HG02678 (cell line): ENCODE data around the gene RHOXF2B.
"Not testable (repeated sequence)": the region's sequence is repeated elsewhere in the genome, so short reads cannot be mapped to it uniquely, and the experiment has no call there.

Source experiments
- ATAC-seq: cut with Tn5 transposase; IDR thresholded peaks from one replicate; pipeline ENCODE4 v1.9.1; 2021; ENCODE audit warnings: mild to moderate bottlenecking, moderate library complexity; ENCODE audit not compliant: unreplicated experiment

Gene RHOXF2B

GRCh38 chrX:120077590-120077989 is at the start of gene RHOXF2B:
TSS of gene RHOXF2B (minus strand) at chrX:120077690. CDS start at chrX:120077552, 138 bp downstream.
- not testable (repeated sequence) for ATAC-seq

- no peak for ATAC-seq
Measured at GRCh38 chrX:120125444-120125843, 48.0 kb upstream of the RHOXF2B start.

GRCh38 chrX:120120223-120120622 is 42.7 kb upstream of the RHOXF2B start:
- no peak for ATAC-seq

DNA sequence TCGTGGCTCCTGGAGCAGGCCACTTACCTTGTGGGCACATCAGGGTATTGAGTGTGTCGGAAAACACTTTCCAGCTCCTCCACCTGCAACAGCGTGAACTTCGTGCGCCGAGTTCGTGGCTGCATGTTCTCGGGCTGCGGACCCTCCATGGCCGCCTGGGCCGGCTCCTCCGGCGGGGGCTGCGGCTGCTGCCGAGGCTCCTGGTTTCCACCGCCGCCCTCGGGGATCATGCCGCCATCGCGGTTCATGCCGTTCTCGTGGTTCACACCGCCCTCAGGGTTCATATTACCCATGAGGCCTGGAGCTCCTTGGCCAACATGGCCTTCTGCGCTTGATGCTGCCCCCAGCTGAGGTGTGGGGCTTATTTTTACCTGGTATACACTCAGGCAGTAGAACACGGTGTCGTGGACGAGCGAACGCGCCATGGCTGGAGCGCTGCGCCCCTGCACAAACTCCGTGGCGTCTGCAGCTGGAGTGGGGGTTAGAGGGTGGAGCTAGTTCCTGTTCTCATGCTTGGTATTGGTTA is 38.0 kb upstream of the RHOXF2B start, which contains the start of gene RHOXF1:
Gene RHOXF1, minus strand, starts transcription at position 476 of the 526 bp plus-strand sequence. Its CDS starts 51 bp downstream, at position 425.
- no peak for ATAC-seq

DNA sequence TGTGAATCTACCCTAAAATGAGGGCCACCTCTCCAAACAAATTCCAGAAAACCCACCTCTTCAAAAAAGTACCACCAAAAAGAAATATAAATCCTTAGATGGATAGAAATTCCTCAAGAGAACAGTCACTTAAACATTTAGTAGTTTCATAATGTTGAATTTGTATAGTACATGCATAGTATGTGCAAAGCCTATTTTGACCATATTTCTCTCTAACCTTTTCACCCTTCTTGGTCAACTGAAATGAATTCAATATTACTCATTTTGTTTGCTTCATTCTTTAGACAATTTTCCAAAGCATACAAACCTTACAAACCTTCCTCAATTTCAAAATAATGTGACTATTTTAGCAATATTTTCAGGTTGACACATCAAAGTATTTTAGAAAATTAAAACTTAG is 34.1 kb upstream of the RHOXF2B start:
- no peak for ATAC-seq

GRCh38 chrX:120109378-120109777 is 31.9 kb upstream of the RHOXF2B start:
- ATAC-seq: no peak

DNA sequence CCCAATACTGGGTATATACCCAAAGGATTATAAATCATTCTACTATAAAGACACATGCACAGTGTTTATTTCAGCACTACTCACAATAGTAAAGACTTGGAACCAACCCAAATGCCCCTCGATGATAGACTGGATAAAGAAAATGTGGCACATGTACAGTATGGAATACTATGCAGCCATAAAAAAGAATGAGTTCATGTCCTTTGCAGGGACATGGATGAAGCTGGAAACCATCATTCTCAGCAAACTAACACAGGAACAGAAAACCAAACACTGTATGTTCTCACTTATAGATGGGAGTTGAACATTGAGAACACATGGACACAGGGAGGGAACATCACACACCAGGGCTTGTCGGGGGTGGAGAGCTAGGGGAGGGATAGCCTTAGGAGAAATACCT is 27.2 kb upstream of the RHOXF2B start:
- ATAC-seq: not testable (repeated sequence)

- ATAC-seq: not testable (repeated sequence)
Measured at GRCh38 chrX:120101057-120101456, 23.6 kb upstream of the RHOXF2B start.

- no peak for ATAC-seq
Measured at GRCh38 chrX:120090208-120090607, 12.7 kb upstream of the RHOXF2B start.

DNA sequence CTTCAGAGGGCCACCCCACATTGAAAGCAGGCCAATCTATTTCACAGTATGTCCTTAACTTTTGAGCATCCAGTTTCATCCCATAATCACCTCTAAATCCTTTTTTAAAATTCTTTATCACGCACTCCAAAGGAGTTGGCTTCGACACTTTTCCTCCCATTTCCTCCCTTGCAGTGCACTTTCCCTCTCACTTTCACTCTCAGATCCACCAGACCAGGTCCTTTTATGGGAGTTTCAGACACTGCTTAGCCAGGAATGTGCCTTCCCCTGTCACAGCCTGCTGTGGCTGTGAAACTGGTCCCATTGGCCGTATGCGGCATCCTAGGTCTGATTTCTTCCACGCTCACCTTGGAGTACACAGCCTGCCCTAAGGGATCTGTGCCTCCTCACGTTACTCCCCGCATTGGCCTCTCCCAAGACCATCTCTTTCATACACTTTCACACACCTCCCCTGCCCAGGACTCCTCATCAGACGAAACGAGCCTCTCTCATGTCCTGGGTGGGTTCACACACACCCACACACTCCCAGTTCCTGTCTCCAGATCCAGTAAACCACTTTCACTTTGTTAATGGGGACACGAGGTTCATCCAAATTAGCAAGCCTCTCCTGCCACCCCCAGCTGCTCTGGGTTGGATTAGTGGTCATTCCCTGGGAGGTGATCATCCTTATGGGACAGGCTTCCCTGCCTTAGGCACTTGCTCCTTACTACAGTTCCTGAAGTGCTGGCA is 10.0 kb upstream of the RHOXF2B start:
- no peak for ATAC-seq

DNA sequence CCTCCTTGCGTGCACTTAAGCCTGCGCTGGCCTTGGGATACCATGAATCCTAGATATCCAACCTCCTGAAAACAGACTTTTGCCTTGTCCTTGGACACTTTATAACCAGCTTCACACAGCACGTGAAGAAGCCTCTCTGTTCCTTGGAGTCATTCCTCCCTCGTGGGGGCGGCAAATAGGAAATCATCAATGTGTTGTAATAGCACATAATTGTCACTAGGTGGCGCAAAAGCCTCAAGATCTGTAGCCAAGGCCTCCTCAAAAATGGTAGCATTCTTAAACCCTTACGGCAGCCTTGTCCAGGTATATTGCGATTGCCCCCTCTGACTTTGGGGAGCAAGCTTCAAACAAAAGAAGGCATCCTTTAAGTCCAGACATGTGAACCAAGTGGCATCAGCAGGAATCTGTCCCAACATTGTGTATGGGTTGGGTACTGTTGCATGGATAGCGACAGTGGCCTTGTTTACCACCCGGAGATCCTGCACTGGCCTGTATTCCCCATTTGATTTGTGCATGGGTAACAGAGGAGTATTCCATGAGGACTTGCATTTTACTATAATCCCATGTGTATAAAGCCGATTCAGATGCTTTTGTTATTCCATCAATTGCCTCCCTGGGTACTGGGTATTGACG is 8.2 kb upstream of the RHOXF2B start:
- ATAC-seq: not testable (repeated sequence)

GRCh38 chrX:120066169-120066568 is 11.3 kb downstream of the RHOXF2B start:
- not testable (repeated sequence) for ATAC-seq

- not testable (repeated sequence) for ATAC-seq
Measured at GRCh38 chrX:120042712-120043111, 34.8 kb downstream of the RHOXF2B start.

DNA sequence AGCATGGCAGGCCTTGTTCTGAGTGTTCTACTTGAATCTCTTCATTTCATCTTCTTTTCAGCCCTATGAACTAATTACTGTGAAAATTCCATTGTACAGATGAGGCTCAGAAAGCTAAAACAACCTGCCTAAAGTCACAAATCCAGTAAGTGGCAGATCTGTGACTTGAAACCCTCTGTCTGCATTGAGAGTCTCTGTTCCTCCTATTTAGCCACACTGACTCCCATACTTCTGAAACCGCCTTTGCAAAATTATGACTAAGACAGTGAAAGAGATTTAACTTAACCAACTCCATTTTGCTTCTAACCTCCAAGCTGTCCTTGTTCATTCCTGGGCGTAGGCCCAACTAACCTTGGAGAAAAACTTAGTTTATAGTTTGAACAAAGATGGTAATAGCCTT is 35.2 kb downstream of the RHOXF2B start:
- peak; percentile 72 for ATAC-seq

- ATAC-seq: not testable (repeated sequence)
Measured at GRCh38 chrX:120040176-120040575, 37.3 kb downstream of the RHOXF2B start.

GRCh38 chrX:120039087-120039733 is 38.3 kb downstream of the RHOXF2B start:
- not testable (repeated sequence) for ATAC-seq

- ATAC-seq: no peak
Measured at GRCh38 chrX:120036704-120037103, 40.8 kb downstream of the RHOXF2B start.

GRCh38 chrX:120035522-120036309 is 41.8 kb downstream of the RHOXF2B start:
- ATAC-seq: peak; percentile 87

- no peak for ATAC-seq
Measured at GRCh38 chrX:120029354-120029753, 48.1 kb downstream of the RHOXF2B start.

DNA sequence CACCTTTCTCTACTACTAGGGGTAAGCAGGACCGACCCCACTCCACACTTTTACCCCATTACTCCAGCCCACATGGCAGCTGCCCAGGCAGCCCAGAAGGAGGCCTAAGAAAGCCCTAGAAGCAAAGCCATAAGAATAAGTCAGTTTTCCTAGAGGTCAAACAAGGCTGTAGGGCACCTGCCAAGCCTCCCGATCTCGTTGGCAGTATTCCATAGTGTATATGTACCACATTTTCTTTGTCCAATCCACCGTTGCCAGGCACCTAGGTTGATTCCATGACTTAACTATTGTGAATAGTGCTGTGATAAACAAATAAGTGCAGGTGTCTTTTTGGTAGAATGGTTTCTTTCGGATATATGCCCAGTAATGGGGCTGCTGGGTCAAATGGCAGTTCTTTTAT is 54.2 kb downstream of the RHOXF2B start:
- no peak for ATAC-seq

- no peak for ATAC-seq
Measured at GRCh38 chrX:120022763-120023162, 54.7 kb downstream of the RHOXF2B start.
